Thyroid gland (tissue), 4 donors: ENCODE results near the gene RIPOR2. TPM values are rescaled to one million over a fixed set of nuclear protein-coding genes. Genes with fewer than 3 reads are reported as not detected.
"Not testable (repeated sequence)": the region's sequence is repeated elsewhere in the genome, so short reads cannot be mapped to it uniquely, and the experiment has no call there.

Experiments
- DNase-seq, 2 donors: peaks; one replicate each; pipeline ENCODE4 v3.0.0-alpha.2; 2019
- H3K27ac ChIP-seq, 3 donors: fragments of 200-600 bp; sonication (generic); 1 replicate in 2 of 3; 2 replicates in 1 of 3; pipeline ENCODE4 v1.5.1; 2016 to 2019; ENCODE audit warnings: mild to moderate bottlenecking in 1 of 3, moderate library complexity in 1 of 3
- H3K27me3 ChIP-seq: fragments of 200-600 bp; sonication (generic); one replicate; pipeline ENCODE4 v1.5.1; 2019
- H3K36me3 ChIP-seq, 2 donors: fragments of 200-600 bp; sonication (generic); one replicate each; pipeline ENCODE4 v1.5.1; 2016 to 2019
- H3K4me1 ChIP-seq, 2 donors: fragments of 200-600 bp; sonication (generic); one replicate each; pipeline ENCODE4 v1.5.1; 2017 to 2019
- H3K4me3 ChIP-seq, 3 donors: fragments of 200-600 bp; sonication (generic); replicated peaks in 1 of 3; 1 replicate in 2 of 3; 2 replicates in 1 of 3; pipeline ENCODE4 v1.5.1; 2016; ENCODE audit warnings: mild to moderate bottlenecking in 1 of 3
- H3K9me3 ChIP-seq: fragments of 200-600 bp; sonication (generic); one replicate; pipeline ENCODE4 v1.5.1; 2017
- CTCF ChIP-seq, 6 experiments: fragments of 200-600 bp in 3 of 6; fragments of 450-650 bp in 3 of 6; sonication (generic) in 3 of 6; IDR thresholded peaks; one replicate each; pipeline ENCODE4 v1.5.1; 2016 to 2019; ENCODE audit warnings: antibody characterized with exemption in 6 of 6, mild to moderate bottlenecking in 2 of 6, inconsistent platforms in 1 of 6, moderate library complexity in 1 of 6
- POLR2A ChIP-seq, 2 donors: fragments of 450-650 bp; IDR thresholded peaks; one replicate each; pipeline ENCODE4 v1.6.1; 2017; ENCODE audit warnings: antibody characterized with exemption in 2 of 2, mild to moderate bottlenecking in 2 of 2, moderate library complexity in 1 of 2
- WGBS, 2 donors: methylation state at CpG; one replicate each; pipeline ENCODE4 v1.1.5; 2017; 5-methylcytosine and 5-hydroxymethylcytosine counted together
- intact Hi-C: fragments of 100-400 bp; cut with DNase I; formaldehyde crosslinking; loops from one replicate; pipeline ENCODE4 v1.15.1; 2023
- total RNA-seq, 4 donors: library from RNA; depleted of rRNA; stranded (reverse); fragments of >200 nt; gene quantifications; one replicate each; pipeline ENCODE4 v1.2.3, GENCODE V29; 2016

Gene RIPOR2
- total RNA-seq, 4 donors from 2014 or later, result 3.1 to 13.0 (median 8.4) TPM

GRCh38 chr6:24930431-24930871 is 5.3 kb downstream of the RIPOR2 start:
- Histone ChIP-seq H3K4me1 (peaks cover 17 to 37% of the 10 kb centered on the region in 2 donors), H3K4me3 (no peak overlapping the region), H3K27me3 (no peaks in the 10 kb centered on the region), H3K9me3 (no peaks in the 10 kb centered on the region), H3K36me3 (no peaks in the 10 kb centered on the region), H3K27ac (peak overlapping the region in 2 of 3 donors; percentile 50 to 54)
- no peak for DNase-seq
- TF ChIP-seq CTCF (IDR thresholded peaks at IDR 0.05) (no peak), POLR2A (IDR thresholded peaks at IDR 0.05) (no peak)
- intact Hi-C loops, result no loop called here
- 40 to 51% methylated on average over 2 of the region's 2 CpGs for WGBS, 2 donors

GRCh38 chr6:24929242-24929641 is 6.5 kb downstream of the RIPOR2 start:
- H3K9me3 ChIP-seq, result no peaks in the 10 kb centered on the region
- H3K4me3 ChIP-seq, result no peak overlapping the region
- peaks cover 17 to 37% of the 10 kb centered on the region in 2 donors for H3K4me1 ChIP-seq
- DNase-seq, result no peak
- intact Hi-C loops, result no loop called here
- no peak overlapping the region for H3K27ac ChIP-seq
- no peaks in the 10 kb centered on the region for H3K36me3 ChIP-seq
- 74 to 75% methylated on average over 1 of the region's 1 CpG for WGBS, 2 donors
- H3K27me3 ChIP-seq, result no peaks in the 10 kb centered on the region
- no peak for TF ChIP-seq POLR2A (IDR thresholded peaks at IDR 0.05)
- TF ChIP-seq CTCF (IDR thresholded peaks at IDR 0.05), result no peak

GRCh38 chr6:24927985-24928745 is 7.6 kb downstream of the RIPOR2 start:
- H3K27me3 ChIP-seq, result no peaks in the 10 kb centered on the region
- no peak overlapping the region for H3K27ac ChIP-seq
- WGBS, 2 donors, result 79 to 84% methylated on average over 6 of the region's 6 CpGs
- DNase-seq, result no peak
- peaks cover 17 to 35% of the 10 kb centered on the region in 2 donors for H3K4me1 ChIP-seq
- intact Hi-C loops, result no loop called here
- TF ChIP-seq POLR2A (IDR thresholded peaks at IDR 0.05) (no peak), CTCF (IDR thresholded peaks at IDR 0.05) (no peak)
- no peaks in the 10 kb centered on the region for H3K36me3 ChIP-seq
- no peaks in the 10 kb centered on the region for H3K9me3 ChIP-seq
- H3K4me3 ChIP-seq, result no peak overlapping the region

GRCh38 chr6:24927277-24927955 is 8.3 kb downstream of the RIPOR2 start:
- Histone ChIP-seq H3K9me3 (no peaks in the 10 kb centered on the region), H3K27ac (no peak overlapping the region), H3K4me1 (peaks cover 17 to 28% of the 10 kb centered on the region in 2 donors), H3K27me3 (no peaks in the 10 kb centered on the region), H3K4me3 (no peak overlapping the region), H3K36me3 (no peaks in the 10 kb centered on the region)
- intact Hi-C loops, result no loop called here
- no peak for DNase-seq
- 93 to 99% methylated on average over 3 of the region's 3 CpGs for WGBS, 2 donors
- TF ChIP-seq POLR2A (IDR thresholded peaks at IDR 0.05), result no peak
- TF ChIP-seq CTCF (IDR thresholded peaks at IDR 0.05), result no peak

GRCh38 chr6:24926647-24927046 is 9.1 kb downstream of the RIPOR2 start:
- H3K9me3 ChIP-seq, H3K4me3 ChIP-seq, intact Hi-C loops, H3K36me3 ChIP-seq, H3K27me3 ChIP-seq, DNase-seq, H3K27ac ChIP-seq: not testable (repeated sequence)
- peaks cover 13 to 22% of the 10 kb centered on the region in 2 donors for H3K4me1 ChIP-seq
- 88 to 91% methylated on average over 3 of the region's 3 CpGs for WGBS, 2 donors
